ENCODE data around the gene NOP10.
"Not testable (repeated sequence)": the region's sequence is repeated elsewhere in the genome, so short reads cannot be mapped to it uniquely, and the experiment has no call there.

Gene NOP10

GRCh38 chr15:34358948-34359347 lies 16.0 kb upstream of the NOP10 start:
- DNase-seq (ENCODE audit: low spot score): no peak

DNA sequence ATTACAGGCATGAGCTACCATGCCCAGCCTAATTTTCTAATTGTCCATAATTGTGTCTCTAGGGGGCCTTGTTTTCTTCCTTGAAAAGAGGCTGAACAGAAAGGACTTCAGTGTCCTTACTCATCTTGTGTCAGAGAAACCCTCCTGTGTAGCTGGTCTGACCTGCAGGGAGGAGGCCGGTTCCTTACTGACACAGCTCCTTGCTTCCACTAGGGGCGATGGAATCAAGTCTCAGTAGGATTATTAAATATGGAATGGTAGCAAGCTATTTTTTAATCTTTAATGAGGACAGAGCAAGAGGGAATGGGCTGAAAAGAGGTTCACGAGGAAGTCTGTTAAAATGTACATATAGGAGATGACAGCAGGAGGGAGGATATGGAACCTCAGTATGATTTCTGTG lies 15.4 kb upstream of the NOP10 start:
- peak; percentile 24 for DNase-seq (ENCODE audit: low spot score)

DNA sequence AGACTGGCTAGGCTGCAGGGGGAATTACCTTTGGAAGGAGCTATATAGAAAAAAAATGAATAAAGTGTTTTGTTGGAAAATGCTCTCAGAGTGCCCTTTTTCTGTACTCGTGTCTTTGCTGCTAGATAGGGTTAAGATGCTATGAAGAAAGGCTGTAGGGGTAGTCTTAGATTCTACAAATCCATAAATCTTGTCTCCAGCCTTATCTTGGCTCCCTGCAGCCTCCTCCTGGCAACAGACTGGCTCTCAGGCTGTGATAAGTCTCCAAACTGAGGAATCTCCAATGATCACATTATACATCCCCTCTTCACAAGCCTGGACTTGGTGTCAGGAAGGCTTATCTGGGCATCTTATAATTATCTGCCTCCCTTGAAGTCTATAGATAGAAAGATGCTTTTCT lies 14.7 kb upstream of the NOP10 start:
- DNase-seq (ENCODE audit: low spot score): no peak

GRCh38 chr15:34355241-34355640 lies 12.3 kb upstream of the NOP10 start:
- no peak for DNase-seq (ENCODE audit: low spot score)

DNA sequence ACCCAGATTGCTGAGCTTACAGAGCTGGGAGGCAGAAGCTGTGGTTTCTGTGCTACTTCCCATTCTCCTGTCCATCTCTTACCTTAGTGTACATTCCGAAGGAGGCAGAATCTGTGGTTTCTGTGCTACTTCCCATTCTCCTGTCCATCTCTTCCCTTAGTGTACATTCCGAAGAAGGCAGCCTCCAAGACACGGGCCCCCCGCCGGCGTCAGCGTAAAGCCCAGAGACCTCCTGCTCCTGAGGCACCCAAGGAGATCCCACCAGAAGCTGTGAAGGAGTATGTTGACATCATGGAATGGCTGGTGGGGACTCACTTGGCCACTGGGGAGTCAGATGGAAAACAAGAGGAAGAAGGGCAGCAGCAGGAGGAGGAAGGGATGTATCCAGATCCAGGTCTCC lies 11.3 kb upstream of the NOP10 start:
- DNase-seq (ENCODE audit: low spot score): no peak

DNA sequence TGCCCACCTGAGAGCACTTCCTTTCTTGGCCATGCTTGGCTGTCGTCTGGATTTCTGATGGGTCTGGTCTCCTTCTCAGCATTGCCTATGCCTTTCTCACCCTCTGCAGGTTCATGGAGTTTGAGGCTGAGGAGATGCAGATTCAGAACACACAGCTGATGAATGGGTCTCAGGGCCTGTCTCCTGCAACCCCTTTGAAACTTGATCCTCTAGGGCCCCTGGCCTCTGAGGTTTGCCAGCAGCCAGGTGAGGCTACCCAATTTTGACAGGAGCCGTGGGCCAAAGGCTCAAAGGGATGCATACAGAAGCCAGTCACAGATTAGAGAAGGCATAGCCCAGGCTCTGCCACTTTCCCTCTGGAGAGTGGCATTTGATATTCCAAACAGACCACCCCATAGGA lies 10.7 kb upstream of the NOP10 start:
- no peak for DNase-seq (ENCODE audit: low spot score)

DNA sequence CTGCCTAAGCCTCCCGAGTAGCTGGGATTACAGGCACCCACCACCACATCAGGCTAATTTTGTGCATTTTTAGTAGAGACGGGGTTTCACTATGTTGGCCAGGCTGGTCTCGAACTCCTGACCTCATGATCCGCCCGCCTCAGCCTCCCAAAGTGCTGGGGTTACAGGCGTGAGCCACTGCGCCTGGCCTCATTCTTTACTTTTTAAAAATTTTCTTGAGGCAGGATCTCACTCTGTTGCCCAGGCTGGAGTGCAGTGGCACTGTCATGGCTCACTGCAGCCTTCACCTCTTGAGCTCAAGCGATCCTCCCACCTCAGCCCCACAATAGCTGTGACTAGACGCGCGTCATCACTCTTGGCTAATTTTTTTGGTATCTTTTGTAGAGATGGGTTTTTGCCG lies 10.1 kb upstream of the NOP10 start:
- DNase-seq (ENCODE audit: low spot score): not testable (repeated sequence)

- no peak for DNase-seq (ENCODE audit: low spot score)
These were observed 6.8 kb upstream of the NOP10 start for GRCh38 chr15:34349769-34350168.

- DNase-seq (ENCODE audit: low spot score): no peak
These were observed 5.9 kb upstream of the NOP10 start for GRCh38 chr15:34348735-34349300.

DNA sequence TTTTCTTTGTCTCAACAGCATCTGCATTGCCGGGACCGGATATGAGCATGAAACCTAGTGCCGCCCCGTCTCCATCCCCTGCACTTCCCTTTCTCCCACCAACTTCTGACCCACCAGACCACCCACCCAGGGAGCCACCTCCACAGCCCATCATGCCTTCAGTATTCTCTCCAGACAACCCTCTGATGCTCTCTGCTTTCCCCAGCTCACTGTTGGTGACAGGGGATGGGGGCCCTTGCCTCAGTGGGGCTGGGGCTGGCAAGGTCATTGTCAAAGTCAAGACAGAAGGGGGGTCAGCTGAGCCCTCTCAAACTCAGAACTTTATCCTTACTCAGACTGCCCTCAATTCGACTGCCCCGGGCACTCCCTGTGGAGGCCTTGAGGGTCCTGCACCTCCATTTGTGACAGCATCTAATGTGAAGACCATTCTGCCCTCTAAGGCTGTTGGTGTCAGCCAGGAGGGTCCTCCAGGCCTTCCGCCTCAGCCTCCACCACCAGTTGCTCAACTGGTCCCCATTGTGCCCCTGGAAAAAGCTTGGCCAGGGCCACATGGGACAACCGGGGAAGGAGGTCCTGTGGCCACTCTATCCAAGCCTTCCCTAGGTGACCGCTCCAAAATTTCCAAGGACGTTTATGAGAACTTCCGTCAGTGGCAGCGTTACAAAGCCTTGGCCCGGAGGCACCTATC lies 5.2 kb upstream of the NOP10 start:
- DNase-seq (ENCODE audit: low spot score): no peak

DNA sequence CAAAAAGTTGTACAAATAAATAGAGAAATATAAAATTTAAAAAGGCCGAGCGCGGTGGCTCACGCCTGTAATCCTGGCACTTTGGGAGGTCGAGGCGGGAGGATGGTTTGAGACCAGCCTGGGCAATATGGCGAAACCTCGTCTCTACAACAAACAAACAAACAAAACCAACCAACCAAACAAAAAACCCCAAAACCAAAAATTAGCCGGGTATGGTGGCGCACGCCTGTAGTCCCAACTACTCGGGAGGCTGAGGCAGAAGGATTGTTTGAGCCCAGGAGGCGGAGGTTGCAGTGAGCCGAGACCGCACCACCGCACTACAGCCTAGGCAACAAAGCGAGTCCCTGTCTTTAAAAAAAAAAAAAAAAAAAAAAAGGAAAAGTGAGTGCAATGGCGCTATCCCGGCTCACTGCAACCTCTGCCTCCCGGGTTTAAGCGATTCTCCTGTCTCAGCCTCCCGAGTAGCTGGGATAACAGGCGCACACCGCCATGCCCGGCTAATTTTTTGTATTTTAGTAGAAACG lies 661 bp downstream of the NOP10 start:
- not testable (repeated sequence) for DNase-seq (ENCODE audit: low spot score)

- DNase-seq (ENCODE audit: low spot score): no peak
These were observed 1.3 kb downstream of the NOP10 start for GRCh38 chr15:34341381-34342212.

DNA sequence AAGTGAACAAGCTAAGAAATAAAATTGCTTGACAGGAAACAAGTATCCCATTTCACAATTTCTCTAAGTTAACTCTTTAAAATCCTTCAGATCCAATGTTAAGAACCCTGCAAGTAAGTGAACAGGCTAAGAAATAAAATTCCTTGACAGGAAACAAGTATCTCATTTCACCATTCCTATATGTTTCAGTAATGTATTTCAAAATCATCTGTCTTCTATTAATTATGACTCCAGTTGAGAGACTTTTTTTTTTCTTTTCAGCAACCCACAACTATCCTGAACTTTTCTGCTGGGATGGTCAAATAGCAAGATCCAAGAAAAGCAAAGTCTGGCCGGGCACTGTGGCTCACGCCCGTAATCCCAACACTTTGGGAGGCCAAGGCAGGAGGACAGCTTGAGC lies 3.0 kb downstream of the NOP10 start:
- no peak for DNase-seq (ENCODE audit: low spot score)

DNA sequence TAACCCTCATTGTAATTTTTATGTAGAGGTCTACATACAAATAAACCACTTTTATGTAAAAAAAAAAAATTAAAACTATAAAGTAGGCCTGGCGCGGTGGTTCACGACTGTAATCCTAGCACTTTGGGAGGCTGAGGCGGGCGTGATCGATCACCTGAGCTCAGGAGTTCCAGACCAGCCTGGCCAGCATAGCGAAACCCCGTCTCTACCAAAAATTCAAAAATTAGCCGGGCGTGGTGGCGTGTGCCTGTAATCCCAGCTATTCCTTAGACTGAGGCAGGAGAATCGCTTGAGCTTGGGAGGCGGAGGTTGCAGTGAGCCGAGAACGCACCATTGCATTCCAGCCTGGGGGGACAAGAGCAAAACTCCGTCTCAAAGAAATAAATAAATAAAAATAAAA lies 4.6 kb downstream of the NOP10 start:
- no peak for DNase-seq (ENCODE audit: low spot score)

GRCh38 chr15:34337557-34338306 lies 5.2 kb downstream of the NOP10 start, which contains the start of gene SLC12A6:
TSS of gene SLC12A6 (minus strand) at chr15:34337781. CDS start at chr15:34336680, 1,101 bp downstream.
- DNase-seq (ENCODE audit: low spot score): peak; percentile 76

GRCh38 chr15:34336991-34337556 lies 5.9 kb downstream of the NOP10 start:
- DNase-seq (ENCODE audit: low spot score): no peak

DNA sequence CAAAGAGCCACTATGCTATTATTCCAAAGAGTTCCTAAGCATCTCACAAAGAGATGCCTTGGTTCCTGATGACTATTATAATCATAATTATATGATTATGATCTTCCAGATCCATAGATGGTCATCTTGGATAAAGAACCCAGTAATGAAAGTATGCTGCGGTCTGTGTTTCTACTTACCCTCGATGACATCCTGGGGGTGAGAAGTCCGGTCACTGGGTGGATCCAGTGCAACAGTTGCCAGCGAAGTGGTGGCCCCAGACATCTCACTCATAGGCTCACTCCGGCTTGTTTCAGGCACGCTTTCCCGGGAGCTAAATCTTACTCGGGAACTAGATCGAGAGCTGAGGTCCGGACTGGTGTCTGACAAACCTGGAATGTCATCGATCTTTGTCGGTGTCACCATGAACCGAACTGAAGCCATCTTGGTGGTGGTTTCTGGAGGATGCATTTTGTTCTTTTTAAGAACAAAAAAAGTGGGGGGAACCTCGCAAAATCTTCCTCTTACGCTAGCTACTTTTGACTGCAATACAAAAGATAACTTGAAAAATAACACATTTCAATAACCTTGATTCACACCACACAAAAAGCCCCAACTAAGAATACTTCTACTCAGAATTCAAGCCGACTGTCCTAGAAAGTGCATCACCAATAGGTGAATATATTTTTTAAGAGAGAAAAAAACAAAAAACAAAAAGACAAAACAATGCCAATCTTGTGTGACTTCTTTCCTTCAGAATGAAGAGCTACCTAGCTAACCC lies 6.5 kb downstream of the NOP10 start:
- no peak for DNase-seq (ENCODE audit: low spot score)

GRCh38 chr15:34335176-34336032 lies 7.5 kb downstream of the NOP10 start:
- DNase-seq (ENCODE audit: low spot score): no peak

DNA sequence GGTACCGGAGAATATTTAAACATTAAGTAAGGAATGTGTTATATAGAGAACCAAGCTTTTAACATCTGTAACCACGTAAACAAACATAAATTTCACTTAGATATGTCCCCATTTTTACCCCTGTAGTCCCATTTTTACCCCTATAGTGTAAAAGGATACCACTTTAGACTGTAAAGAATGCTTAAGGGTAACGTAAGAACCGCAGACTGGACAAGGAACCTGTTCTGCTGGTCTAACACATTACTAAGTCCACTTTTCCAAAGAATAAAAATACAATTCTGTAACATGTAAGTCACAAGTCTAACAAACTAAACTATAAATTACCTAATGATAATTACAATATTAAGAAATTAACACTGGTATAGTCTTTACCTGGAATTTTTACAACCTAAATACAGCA lies 8.3 kb downstream of the NOP10 start:
- DNase-seq (ENCODE audit: low spot score): no peak

- DNase-seq (ENCODE audit: low spot score): no peak
These were observed 10.3 kb downstream of the NOP10 start for GRCh38 chr15:34332553-34333120.

All from HuH-7.5 (cell line).